Gastroesophageal sphincter (tissue), 3 donors: Measurements from ENCODE around the gene NAPSA.

Experiments used
- CTCF ChIP-seq, 4 experiments: fragments of 200-600 bp in 2 of 4; fragments of 450-650 bp in 2 of 4; sonication (generic) in 1 of 4; IDR thresholded peaks; one replicate each; pipeline ENCODE4 v1.5.1; 2017 to 2019; ENCODE audit warnings: antibody characterized with exemption in 4 of 4, mild to moderate bottlenecking in 2 of 4, moderate library complexity in 2 of 4
- EP300 ChIP-seq: sonication (generic); formaldehyde crosslinking; IDR thresholded peaks from one replicate; pipeline ENCODE4 v1.6.1; 2017; ENCODE audit warnings: antibody characterized with exemption, mild to moderate bottlenecking
- POLR2A ChIP-seq, 2 donors: fragments of 450-650 bp; IDR thresholded peaks; one replicate each; pipeline ENCODE4 v1.6.1; 2017; ENCODE audit warnings: antibody characterized with exemption in 2 of 2, mild to moderate bottlenecking in 2 of 2, moderate library complexity in 1 of 2
- POLR2AphosphoS5 ChIP-seq: sonication (generic); formaldehyde crosslinking; IDR thresholded peaks from one replicate; pipeline ENCODE4 v1.6.1; 2017; ENCODE audit warnings: antibody characterized with exemption

GRCh38 chr19:50331221-50331993 lies 34.0 kb downstream of the NAPSA start:
- no peak for TF ChIP-seq CTCF (IDR thresholded peaks at IDR 0.05)
- no peak for TF ChIP-seq POLR2A (IDR thresholded peaks at IDR 0.05)
- no peak for TF ChIP-seq POLR2AphosphoS5
- no peak for TF ChIP-seq EP300
